Calu3 (cell line): ENCODE results near the gene ZNF750. TPM values are rescaled to one million over a fixed set of nuclear protein-coding genes. Genes with fewer than 3 reads are reported as not detected.

Experiments used
- BruUV-seq: library from RNA; stranded (reverse); fragments of 400-500 nt; replicated peaks from 2 replicates; lab custom pipeline; 2021; lab: Mats Ljungman, UMichigan
- CTCF ChIA-PET: fragments of 300-600 bp; sonication (Branson Sonifier 250); formaldehyde crosslinking; loops from one replicate; lab custom pipeline; 2022; ENCODE audit warnings: antibody characterized with exemption; lab: Charles Lee
- DNase-seq: peaks from one replicate; pipeline ENCODE4 v3.0.0; 2022
- H3K27ac Mint-ChIP-seq: one replicate; pipeline ENCODE4 v1.8.0; 2022; ENCODE audit warnings: mixed read lengths; ENCODE audit not compliant: unreplicated experiment
- H3K27me3 Mint-ChIP-seq: one replicate; pipeline ENCODE4 v1.8.0; 2022; ENCODE audit warnings: mixed read lengths; ENCODE audit not compliant: unreplicated experiment
- H3K36me3 Mint-ChIP-seq: one replicate; pipeline ENCODE4 v1.8.0; 2022; ENCODE audit warnings: mild to moderate bottlenecking, moderate library complexity, mixed read lengths; ENCODE audit not compliant: insufficient read depth, unreplicated experiment
- H3K4me1 Mint-ChIP-seq: one replicate; pipeline ENCODE4 v1.8.0; 2022; ENCODE audit warnings: mild to moderate bottlenecking, low read depth, mixed read lengths; ENCODE audit not compliant: unreplicated experiment
- H3K4me3 Mint-ChIP-seq: one replicate; pipeline ENCODE4 v1.8.0; 2022; ENCODE audit warnings: mild to moderate bottlenecking, low read depth, moderate library complexity, mixed read lengths; ENCODE audit not compliant: unreplicated experiment
- H3K9me3 Mint-ChIP-seq: one replicate; pipeline ENCODE4 v1.8.0; 2022; ENCODE audit warnings: low read depth, mixed read lengths; ENCODE audit not compliant: unreplicated experiment
- intact Hi-C: fragments of 100-400 bp; cut with micrococcal nuclease; formaldehyde crosslinking; loops from one replicate; pipeline ENCODE4 v1.10.0; 2022; ENCODE audit not compliant: unreplicated experiment
- total RNA-seq: library from RNA; stranded (reverse); gene quantifications from 2 replicates; pipeline ENCODE4 v1.2.3, GENCODE V29; 2022
- TF ChIP-seq, protein P1 (sequence below): fragments of 200-600 bp; IDR thresholded peaks from one replicate; pipeline ENCODE4 v1.8.0; 2022; ENCODE audit warnings: antibody characterized with exemption; ENCODE audit not compliant: unreplicated experiment

Gene ZNF750
- total RNA-seq, 1 experiment from 2014 or later, result not detected

DNA sequence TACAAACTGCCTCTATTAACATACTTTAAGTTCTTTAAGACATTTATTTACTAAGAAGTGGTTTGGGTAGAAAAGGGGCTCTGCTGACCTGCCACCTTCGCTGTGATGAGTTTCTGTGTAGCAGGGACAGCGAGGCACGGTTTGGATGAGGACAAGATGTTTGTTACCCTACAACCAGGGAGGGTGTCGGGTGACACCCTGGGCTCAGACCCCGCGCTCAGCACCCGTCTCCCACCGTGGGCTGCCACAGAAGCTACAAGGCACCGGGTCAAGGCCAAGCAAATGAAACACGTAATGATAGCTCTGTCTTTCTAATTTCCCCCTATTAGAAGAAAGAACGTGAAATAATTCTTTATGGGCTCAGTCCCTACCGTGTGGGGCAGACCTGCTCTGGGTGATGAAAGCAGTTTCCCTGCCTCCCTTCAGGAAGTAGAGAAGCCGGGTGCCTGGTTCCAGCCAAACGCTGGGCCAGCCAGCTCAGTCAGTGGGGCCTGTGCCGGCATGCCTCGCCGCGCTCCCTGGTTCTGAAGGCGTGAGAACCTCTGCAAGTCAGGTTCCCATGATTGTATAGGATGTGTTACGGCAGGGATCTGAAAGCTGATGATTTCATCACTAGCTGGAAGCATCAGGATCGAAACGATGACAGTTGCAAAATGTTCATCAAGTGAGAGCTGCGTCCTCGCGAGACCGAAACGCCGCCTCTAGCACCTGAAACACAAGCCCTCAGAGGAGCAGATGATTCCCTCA is 3.9 kb downstream of the ZNF750 start:
- peaks cover 9% of the 10 kb centered on the region for H3K4me1 Mint-ChIP-seq
- CTCF ChIA-PET, result no interaction called here
- H3K36me3 Mint-ChIP-seq, result peaks cover 5% of the 10 kb centered on the region
- DNase-seq, result no peak
- H3K27me3 Mint-ChIP-seq, result no peaks in the 10 kb centered on the region
- no peak overlapping the region for H3K27ac Mint-ChIP-seq
- no TSS peak for BruUV-seq
- intact Hi-C loops, result no loop called here
- no peaks in the 10 kb centered on the region for H3K9me3 Mint-ChIP-seq
- TF ChIP-seq, protein P1, sequence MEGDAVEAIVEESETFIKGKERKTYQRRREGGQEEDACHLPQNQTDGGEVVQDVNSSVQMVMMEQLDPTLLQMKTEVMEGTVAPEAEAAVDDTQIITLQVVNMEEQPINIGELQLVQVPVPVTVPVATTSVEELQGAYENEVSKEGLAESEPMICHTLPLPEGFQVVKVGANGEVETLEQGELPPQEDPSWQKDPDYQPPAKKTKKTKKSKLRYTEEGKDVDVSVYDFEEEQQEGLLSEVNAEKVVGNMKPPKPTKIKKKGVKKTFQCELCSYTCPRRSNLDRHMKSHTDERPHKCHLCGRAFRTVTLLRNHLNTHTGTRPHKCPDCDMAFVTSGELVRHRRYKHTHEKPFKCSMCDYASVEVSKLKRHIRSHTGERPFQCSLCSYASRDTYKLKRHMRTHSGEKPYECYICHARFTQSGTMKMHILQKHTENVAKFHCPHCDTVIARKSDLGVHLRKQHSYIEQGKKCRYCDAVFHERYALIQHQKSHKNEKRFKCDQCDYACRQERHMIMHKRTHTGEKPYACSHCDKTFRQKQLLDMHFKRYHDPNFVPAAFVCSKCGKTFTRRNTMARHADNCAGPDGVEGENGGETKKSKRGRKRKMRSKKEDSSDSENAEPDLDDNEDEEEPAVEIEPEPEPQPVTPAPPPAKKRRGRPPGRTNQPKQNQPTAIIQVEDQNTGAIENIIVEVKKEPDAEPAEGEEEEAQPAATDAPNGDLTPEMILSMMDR, result no peak
- H3K4me3 Mint-ChIP-seq, result no peak overlapping the region

DNA sequence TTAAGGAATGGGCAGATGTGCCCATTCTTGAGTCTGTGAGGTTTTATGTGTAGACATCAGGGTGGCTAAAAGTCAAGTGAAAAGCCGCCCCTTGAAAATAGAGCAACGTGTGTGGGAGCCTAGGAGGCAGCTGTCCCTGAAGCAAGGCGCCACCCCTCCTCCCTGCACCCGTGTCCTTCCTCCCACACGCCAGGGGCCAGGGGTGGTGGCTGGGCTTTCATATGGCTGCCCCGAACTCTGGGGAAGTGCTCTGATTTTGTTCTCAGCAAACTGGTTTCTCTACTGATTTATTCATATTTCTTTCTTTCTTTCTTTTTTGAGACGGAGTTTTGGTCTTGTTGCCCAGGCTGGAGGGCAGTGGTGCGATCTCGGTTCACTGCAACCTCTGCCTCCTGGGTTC is 4.7 kb downstream of the ZNF750 start:
- TF ChIP-seq, protein P1, result no peak
- no TSS peak for BruUV-seq
- H3K9me3 Mint-ChIP-seq, result no peaks in the 10 kb centered on the region
- no peak overlapping the region for H3K4me3 Mint-ChIP-seq
- no peak for DNase-seq
- peaks cover 9% of the 10 kb centered on the region for H3K4me1 Mint-ChIP-seq
- CTCF ChIA-PET, result no interaction called here
- no peaks in the 10 kb centered on the region for H3K27me3 Mint-ChIP-seq
- no peak overlapping the region for H3K27ac Mint-ChIP-seq
- H3K36me3 Mint-ChIP-seq, result peaks cover 5% of the 10 kb centered on the region
- intact Hi-C loops, result no loop called here

DNA sequence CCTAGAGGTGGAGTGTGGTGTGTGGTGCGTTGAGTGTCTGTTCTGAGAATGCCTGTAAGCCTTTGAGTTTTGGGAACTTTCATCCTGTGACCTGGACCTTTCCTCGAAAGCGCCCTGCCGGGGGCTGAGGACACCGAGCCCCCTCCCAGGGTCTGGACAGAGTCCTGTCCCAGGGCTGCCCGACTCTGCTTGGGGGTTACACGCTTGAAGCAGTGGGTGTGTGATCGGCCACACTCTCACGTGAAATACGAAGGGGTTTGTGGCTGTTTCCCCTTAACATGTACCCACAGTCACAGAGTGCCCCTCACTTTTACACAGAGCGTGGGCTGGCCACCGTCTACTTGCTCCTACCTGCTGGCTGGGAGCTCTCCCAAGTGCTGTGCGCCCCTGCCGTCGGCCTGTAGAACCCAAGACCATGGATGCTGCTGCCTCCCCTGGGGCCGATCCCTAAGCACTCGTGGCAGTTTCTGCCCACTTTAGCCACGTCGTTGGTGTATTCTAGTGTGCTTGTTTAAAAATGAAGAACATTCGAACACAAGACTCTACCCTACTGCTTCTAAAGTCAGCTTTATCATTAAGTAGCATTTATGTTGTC is 6.8 kb downstream of the ZNF750 start:
- intact Hi-C loops, result no loop called here
- no peak overlapping the region for H3K27ac Mint-ChIP-seq
- DNase-seq, result no peak

DNA sequence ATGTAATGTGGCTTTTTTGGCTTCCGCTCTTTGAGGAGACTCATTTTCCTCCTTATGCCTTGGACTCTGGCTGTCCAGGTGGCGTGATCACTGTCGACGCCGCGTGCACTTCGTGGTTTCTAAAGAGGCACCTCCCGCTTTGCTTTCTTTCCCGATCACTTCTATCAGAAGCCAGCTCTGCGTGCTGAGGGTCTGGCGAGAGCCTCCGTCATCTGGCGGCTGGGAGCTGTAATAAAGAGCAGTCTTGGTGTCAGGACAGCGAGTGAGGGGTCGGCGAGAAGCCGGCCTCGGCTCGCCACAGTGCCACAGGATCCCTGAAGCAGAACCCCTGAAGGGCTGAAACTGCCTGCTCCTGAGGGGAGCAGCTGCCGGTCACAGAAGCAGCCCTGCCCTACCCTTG is 7.4 kb downstream of the ZNF750 start:
- CTCF ChIA-PET, result no interaction called here
- no peaks in the 10 kb centered on the region for H3K27me3 Mint-ChIP-seq
- H3K27ac Mint-ChIP-seq, result no peak overlapping the region

More for the DNA sequence above, 6.8 kb downstream of the ZNF750 start:
- Mint-ChIP-seq H3K36me3 (peaks cover 16% of the 10 kb centered on the region), H3K4me1 (peaks cover 4% of the 10 kb centered on the region), H3K9me3 (no peaks in the 10 kb centered on the region), H3K4me3 (no peak overlapping the region), H3K27me3 (no peaks in the 10 kb centered on the region)
- CTCF ChIA-PET, result no interaction called here
- TF ChIP-seq, protein P1, result no peak
- BruUV-seq, result no TSS peak

More for the DNA sequence above, 7.4 kb downstream of the ZNF750 start:
- DNase-seq, result no peak
- Mint-ChIP-seq H3K36me3 (peaks cover 21% of the 10 kb centered on the region), H3K9me3 (no peaks in the 10 kb centered on the region), H3K4me3 (no peak overlapping the region), H3K4me1 (no peaks in the 10 kb centered on the region)
- intact Hi-C loops, result no loop called here
- no TSS peak for BruUV-seq
- TF ChIP-seq, protein P1, result no peak
